HUES64 (cell line): ENCODE measurements around the gene MEIS2.

Experiments
- H3K27ac ChIP-seq: 2 replicates; pipeline ENCODE4 v1.7.0; 2013; ENCODE audit warnings: low read depth, low read length, inconsistent platforms
- H3K27me3 ChIP-seq: 2 replicates; pipeline ENCODE4 v1.6.1; 2013; ENCODE audit warnings: mild to moderate bottlenecking, low read length; ENCODE audit not compliant: insufficient read depth
- H3K36me3 ChIP-seq: 2 replicates; pipeline ENCODE4 v1.6.1; 2013; ENCODE audit warnings: mild to moderate bottlenecking, low read length; ENCODE audit not compliant: insufficient read depth
- H3K4me1 ChIP-seq: 2 replicates; pipeline ENCODE4 v1.6.1; 2013; ENCODE audit warnings: mild to moderate bottlenecking, low read length, moderate library complexity; ENCODE audit not compliant: insufficient read depth
- H3K4me3 ChIP-seq: 2 replicates; pipeline ENCODE4 v1.5.1; 2013; ENCODE audit warnings: mild to moderate bottlenecking, low read length, moderate library complexity
- H3K9ac ChIP-seq: 2 replicates; pipeline ENCODE4 v1.6.1; 2013; ENCODE audit warnings: mild to moderate bottlenecking, low read depth, low read length
- H3K9me3 ChIP-seq: 2 replicates; pipeline ENCODE4 v1.6.1; 2013; ENCODE audit warnings: low read depth, low read length; ENCODE audit not compliant: insufficient read depth
- WGBS: fragments of 150-250, 120-280 bp; methylation state at CpG from one replicate; pipeline ENCODE4 v1.1.7; 2013; ENCODE audit warnings: missing lambda C conversion rate; 5-methylcytosine and 5-hydroxymethylcytosine counted together

The MEIS2 gene

DNA sequence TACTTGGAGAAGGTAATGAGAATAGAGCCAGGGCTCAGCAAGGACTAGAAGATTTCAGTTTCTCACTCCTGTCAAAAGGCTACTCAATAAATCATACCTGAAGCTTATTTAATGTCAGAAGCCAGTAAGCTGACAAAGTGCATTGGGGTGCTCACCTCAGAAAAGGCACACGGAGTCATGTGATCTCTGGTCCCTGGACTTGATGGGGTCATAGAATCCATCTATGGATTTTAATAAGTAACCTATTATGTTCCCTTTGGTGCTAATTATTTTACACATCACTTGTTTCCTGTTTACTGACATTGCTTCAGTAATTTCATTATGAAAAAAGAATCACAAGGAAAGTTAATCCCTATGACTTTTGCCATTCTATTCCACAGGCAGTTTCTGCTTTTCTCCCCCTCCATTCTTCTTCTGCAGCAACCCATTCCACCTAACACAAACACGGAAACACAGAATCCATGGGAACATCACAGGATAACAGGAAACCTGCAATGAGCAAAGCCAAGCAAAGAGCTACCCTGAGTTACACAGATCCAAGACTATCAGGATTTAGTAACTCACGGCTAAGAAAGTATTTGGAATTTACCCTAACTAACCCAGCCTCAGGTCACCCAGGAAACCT lies 159.6 kb downstream of the MEIS2 start:
- Histone ChIP-seq H3K9me3 (no peaks in the 10 kb centered on the region), H3K4me1 (peaks cover 22% of the 10 kb centered on the region), H3K27ac (no peak overlapping the region), H3K36me3 (no peaks in the 10 kb centered on the region), H3K9ac (no peak overlapping the region), H3K27me3 (no peaks in the 10 kb centered on the region), H3K4me3 (no peak overlapping the region)
- 91% methylated on average over 3 of the region's 3 CpGs for WGBS

DNA sequence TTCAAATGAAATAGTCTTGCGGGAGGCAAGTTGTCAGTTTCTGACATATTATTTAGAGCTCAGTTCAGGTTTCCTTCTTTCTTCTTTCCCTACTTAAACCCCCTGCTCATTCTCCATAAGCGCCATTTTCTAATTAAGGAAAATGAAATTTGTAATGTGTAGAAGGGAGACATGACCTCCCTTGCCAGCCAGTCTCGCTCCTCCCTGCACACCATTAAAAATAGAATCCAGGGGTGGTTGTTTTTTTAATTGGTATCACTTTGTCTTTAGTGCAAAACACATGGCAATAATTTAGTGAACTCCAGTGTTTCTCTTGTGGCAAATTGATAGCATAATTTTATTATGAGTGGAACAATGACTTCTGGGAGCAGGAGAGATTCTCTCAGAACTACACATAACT lies 160.1 kb downstream of the MEIS2 start:
- no peaks in the 10 kb centered on the region for H3K27me3 ChIP-seq
- H3K27ac ChIP-seq, result no peak overlapping the region
- H3K36me3 ChIP-seq, result no peaks in the 10 kb centered on the region
- no peak overlapping the region for H3K9ac ChIP-seq
- H3K9me3 ChIP-seq, result no peaks in the 10 kb centered on the region
- peaks cover 20% of the 10 kb centered on the region for H3K4me1 ChIP-seq
- 100% methylated on average over 1 of the region's 3 CpGs for WGBS
- no peak overlapping the region for H3K4me3 ChIP-seq

DNA sequence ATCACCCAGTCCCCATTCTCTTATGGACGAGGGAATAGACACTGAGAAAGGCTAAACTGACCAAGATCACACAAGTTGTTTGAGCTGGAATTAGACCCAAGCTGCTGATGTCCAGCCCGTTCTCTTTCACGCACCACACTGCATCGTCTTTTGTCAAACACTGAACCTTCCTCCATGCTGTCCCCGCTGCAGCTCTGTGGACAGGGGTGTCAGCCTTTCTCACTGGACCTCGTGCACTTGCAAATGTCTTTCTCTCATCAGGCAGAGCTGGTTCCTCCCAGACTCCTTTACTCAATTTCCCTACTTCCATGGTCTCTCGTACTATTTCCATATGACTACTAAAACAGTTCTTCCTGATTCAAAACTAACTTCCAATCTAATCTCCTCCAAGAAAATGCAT lies 161.6 kb downstream of the MEIS2 start:
- no peaks in the 10 kb centered on the region for H3K9me3 ChIP-seq
- no peak overlapping the region for H3K9ac ChIP-seq
- peaks cover 12% of the 10 kb centered on the region for H3K4me1 ChIP-seq
- no peaks in the 10 kb centered on the region for H3K27me3 ChIP-seq
- no peaks in the 10 kb centered on the region for H3K36me3 ChIP-seq
- 93% methylated on average over 7 of the region's 7 CpGs for WGBS
- H3K27ac ChIP-seq, result no peak overlapping the region
- no peak overlapping the region for H3K4me3 ChIP-seq

DNA sequence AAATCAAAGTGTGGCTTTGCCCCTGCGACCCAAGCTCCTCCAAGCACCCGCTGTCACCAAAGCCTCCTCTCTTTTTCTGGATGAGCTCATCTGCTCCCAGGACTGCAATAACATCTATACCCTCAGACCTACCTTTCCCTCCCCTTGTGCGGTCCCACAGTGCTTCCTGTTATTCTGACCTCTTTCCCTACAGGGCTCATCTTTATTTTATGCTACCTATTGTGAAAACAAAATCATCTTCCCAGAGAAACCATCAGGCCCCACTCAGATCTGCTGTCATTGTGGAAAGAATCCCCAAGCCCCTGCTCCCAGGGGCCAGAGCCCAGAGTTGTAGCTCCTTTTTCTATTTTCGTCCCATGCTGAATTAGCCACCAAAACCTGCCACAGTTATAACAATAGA lies 162.2 kb downstream of the MEIS2 start:
- Histone ChIP-seq H3K4me3 (no peak overlapping the region), H3K27me3 (no peaks in the 10 kb centered on the region), H3K9me3 (no peaks in the 10 kb centered on the region), H3K27ac (no peak overlapping the region), H3K36me3 (no peaks in the 10 kb centered on the region), H3K4me1 (peaks cover 6% of the 10 kb centered on the region), H3K9ac (no peak overlapping the region)
- WGBS, result 85% methylated on average over 4 of the region's 4 CpGs

DNA sequence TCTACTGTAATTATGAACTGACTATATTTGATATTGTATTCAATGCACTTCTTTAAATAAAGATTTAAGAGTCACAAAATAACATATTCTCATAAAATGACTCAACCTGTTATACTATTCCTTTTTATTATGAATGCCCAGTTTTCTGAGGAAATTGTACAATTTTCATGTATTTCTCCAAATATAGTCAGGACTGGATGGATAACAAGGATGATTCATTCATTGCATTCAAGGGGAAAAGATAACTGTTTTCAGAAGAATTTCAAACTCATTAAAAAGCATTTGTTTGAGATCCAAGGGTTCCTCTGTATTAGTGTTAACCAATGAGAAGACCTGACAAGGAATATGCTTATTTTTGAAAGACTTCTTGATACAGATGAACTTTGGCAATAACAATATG lies 163.7 kb downstream of the MEIS2 start:
- H3K27me3 ChIP-seq, result no peaks in the 10 kb centered on the region
- H3K9ac ChIP-seq, result no peak overlapping the region
- H3K4me3 ChIP-seq, result no peak overlapping the region

DNA sequence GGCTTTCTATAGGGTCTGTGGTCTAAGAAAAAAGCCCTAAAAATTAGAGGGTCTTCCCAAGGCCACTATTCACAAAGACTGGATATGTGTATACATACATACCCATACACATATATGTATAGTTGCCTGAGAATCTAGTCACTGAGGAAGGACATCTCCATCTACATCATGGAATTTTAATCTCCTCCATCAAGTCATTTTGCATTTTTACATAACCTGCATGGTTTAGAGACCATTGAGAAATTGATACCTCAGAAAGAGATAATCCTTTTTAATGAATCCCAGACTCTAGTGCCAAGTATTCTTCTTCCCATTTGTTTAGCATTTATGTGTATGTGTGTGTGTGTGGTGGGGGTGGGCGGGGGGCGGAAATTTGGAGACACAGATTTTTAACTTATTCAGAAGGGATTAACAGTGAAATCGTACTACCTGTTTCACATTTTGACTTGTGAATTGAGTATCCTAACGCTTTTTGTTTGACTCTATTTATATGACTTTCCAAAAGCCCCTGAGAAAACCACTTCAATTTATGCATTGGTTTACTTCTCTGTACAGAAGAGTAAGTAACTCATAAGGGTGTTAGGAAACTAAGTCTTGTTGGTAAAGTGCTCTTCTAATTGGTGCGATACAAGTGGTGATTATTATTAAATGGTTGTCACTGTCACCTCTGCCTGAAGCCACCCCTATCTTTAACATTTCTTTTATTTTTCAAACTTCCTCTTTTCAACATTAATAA lies 166.9 kb downstream of the MEIS2 start:
- H3K9ac ChIP-seq, result no peak overlapping the region
- 92% methylated on average over 5 of the region's 5 CpGs for WGBS
- H3K4me1 ChIP-seq, result no peaks in the 10 kb centered on the region
- H3K9me3 ChIP-seq, result peaks cover 4% of the 10 kb centered on the region; the same call in 1 of the 2 replicates
- no peaks in the 10 kb centered on the region for H3K27me3 ChIP-seq
- H3K36me3 ChIP-seq, result no peaks in the 10 kb centered on the region
- H3K27ac ChIP-seq, result no peak overlapping the region
- no peak overlapping the region for H3K4me3 ChIP-seq

More for the DNA sequence above, 163.7 kb downstream of the MEIS2 start:
- no peaks in the 10 kb centered on the region for H3K4me1 ChIP-seq
- no peaks in the 10 kb centered on the region for H3K36me3 ChIP-seq
- H3K27ac ChIP-seq, result no peak overlapping the region
- no peaks in the 10 kb centered on the region for H3K9me3 ChIP-seq

DNA sequence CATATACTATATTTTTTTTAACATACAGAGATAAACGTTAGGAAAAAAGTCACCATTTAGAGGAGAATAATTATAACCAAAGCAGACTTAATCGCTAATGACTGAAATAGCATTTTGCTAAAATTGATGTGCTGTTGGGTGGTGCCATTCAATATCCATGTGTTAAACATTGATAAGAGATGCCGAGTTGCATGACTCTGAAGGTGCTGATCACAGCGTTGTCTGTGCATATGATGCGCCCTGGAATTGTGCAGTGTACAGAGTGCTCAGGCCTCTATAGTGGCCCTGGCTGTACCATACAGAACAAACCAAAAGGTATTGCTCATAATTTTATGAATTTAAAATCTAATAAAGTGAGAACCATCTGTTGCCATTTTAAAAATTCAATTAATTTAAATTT lies 168.3 kb downstream of the MEIS2 start:
- H3K27ac ChIP-seq, result no peak overlapping the region

DNA sequence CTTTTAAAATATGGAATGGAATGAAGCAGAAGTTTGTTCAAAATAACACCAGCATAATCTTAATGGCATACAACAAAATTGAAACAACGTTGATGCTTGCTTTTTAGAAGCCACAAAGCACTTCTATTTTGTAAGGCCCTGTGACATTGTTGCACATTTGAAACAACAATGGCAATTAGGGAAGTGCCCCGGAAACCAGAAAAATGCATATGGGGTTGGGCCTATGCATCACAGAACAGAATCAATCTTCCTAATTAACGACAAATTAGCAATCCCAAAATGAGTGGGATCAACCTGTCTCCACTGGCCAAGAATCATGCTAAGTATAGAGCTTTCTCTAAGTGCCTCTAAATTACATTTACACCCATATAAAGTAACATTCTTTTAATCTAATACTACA lies 168.9 kb downstream of the MEIS2 start:
- no peaks in the 10 kb centered on the region for H3K27me3 ChIP-seq
- 79% methylated on average over 3 of the region's 3 CpGs for WGBS
- H3K27ac ChIP-seq, result no peak overlapping the region
- H3K4me3 ChIP-seq, result no peak overlapping the region
- H3K9ac ChIP-seq, result no peak overlapping the region
- H3K4me1 ChIP-seq, result no peaks in the 10 kb centered on the region
- peaks cover 4% of the 10 kb centered on the region; the same call in 1 of the 2 replicates for H3K9me3 ChIP-seq
- no peaks in the 10 kb centered on the region for H3K36me3 ChIP-seq

More for the DNA sequence above, 168.3 kb downstream of the MEIS2 start:
- Histone ChIP-seq H3K9ac (no peak overlapping the region), H3K36me3 (no peaks in the 10 kb centered on the region), H3K4me3 (no peak overlapping the region), H3K9me3 (peaks cover 4% of the 10 kb centered on the region; the same call in 1 of the 2 replicates), H3K4me1 (no peaks in the 10 kb centered on the region), H3K27me3 (no peaks in the 10 kb centered on the region)
- 96% methylated on average over 5 of the region's 5 CpGs for WGBS

DNA sequence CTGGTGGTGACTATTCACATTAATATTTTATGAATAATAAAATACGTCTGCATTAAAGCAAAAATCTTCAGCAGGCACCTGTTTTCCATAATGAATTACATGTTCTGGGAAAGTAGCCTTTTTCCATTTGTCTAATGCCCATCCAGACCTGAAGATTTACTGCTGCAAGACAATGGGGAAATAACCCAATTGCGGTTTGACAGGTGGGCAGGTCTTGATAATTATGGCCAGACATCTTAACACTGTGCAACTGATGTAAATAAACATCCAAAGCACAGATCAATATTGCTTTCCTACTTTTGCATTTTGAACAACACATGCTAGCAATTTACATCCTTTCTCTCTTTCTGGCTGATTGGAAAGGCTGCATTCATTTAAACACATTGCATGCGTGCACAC lies 173.9 kb downstream of the MEIS2 start:
- Histone ChIP-seq H3K27me3 (no peaks in the 10 kb centered on the region), H3K36me3 (no peaks in the 10 kb centered on the region), H3K27ac (no peak overlapping the region), H3K9ac (no peak overlapping the region), H3K4me3 (no peak overlapping the region), H3K4me1 (0 out of 2 replicates have a peak, but pooled peaks cover 1% of the 10 kb centered on the region), H3K9me3 (peaks cover 4% of the 10 kb centered on the region; the same call in 1 of the 2 replicates)
- 91% methylated on average over 3 of the region's 3 CpGs for WGBS

DNA sequence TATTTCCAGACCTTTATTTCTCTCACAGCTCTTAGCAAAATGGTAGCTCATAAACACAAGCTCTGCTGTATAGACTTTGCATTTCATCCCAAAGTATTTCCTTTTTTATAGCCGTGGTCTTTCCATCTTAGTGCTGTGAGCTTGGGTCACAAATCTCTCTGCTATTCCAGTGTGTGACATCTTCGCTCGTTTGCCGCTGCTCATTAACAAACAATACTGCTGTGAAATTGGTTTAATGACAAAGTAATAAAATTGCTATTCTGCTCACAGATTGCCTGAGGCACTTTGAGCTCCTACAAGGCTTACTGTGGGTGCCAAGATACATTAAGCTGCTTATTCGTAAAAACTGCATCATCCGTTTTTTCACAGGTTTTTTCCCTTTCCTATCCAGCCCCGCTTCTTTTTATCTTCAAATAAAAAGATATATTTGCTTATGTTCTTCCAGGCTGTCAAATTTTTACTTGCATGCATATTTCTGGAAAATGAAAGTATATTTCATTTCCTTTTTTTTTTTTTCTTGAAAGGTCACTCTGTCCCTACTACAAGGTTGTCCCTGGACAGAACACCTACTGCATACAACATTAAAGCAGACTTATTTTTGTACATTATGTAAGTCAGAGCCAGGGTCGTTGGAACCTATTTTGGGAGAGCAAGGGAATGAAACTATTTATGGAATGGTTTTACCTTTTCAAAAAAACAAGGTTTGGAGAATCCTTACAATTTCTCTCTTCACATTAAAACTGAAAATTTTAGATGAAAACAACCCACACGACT lies 174.5 kb downstream of the MEIS2 start:
- no peaks in the 10 kb centered on the region for H3K36me3 ChIP-seq
- H3K4me3 ChIP-seq, result no peak overlapping the region
- 0 out of 2 replicates have a peak, but pooled peaks cover 6% of the 10 kb centered on the region for H3K4me1 ChIP-seq
- peaks cover 4% of the 10 kb centered on the region; the same call in 1 of the 2 replicates for H3K9me3 ChIP-seq
- H3K27ac ChIP-seq, result no peak overlapping the region
- H3K9ac ChIP-seq, result no peak overlapping the region
- 91% methylated on average over 6 of the region's 9 CpGs for WGBS
- no peaks in the 10 kb centered on the region for H3K27me3 ChIP-seq

DNA sequence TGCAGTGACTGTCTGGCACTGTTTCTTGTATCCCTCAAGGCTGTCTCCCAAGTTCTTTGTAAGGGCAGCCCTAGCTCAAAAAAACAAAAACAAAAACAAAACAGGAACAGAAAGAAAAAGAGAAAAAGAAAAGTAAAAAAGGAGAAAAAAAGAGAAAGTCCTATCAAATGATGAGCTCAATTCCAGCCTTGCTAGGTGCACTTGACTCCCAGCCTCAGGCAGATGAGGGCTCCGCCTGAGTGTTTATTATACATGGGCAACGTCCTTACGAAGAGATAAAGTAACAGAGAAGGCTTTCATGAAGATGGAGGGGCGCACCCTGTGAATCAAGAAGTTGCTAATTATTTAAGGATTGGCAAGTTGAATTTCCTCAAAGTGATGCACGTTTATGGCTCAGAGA lies 175.3 kb downstream of the MEIS2 start:
- WGBS, result 88% methylated on average over 5 of the region's 5 CpGs
- no peaks in the 10 kb centered on the region for H3K36me3 ChIP-seq
- no peaks in the 10 kb centered on the region for H3K27me3 ChIP-seq
- H3K4me3 ChIP-seq, result no peak overlapping the region
- H3K27ac ChIP-seq, result no peak overlapping the region
- no peak overlapping the region for H3K9ac ChIP-seq
- H3K9me3 ChIP-seq, result peaks cover 4% of the 10 kb centered on the region; the same call in 1 of the 2 replicates
- 0 out of 2 replicates have a peak, but pooled peaks cover 6% of the 10 kb centered on the region for H3K4me1 ChIP-seq
